HCT116 (cell line): Measurements from ENCODE around the gene SHISA2. TPM values are rescaled to one million over a fixed set of nuclear protein-coding genes. Genes with fewer than 3 reads are reported as not detected.

Source experiments
- ATAC-seq: fragments of 200-7000 bp; cut with Tn5 transposase; 2 replicates; pipeline ENCODE4 v1.9.1; 2020; ENCODE audit warnings: mild to moderate bottlenecking, moderate library complexity
- BruUV-seq: library from RNA; stranded (reverse); fragments of 400-500 nt; replicated peaks from 2 replicates; lab custom pipeline; 2021; lab: Mats Ljungman, UMichigan
- CTCF ChIA-PET: fragments of 300-600 bp; sonication (Branson Sonifier 250); formaldehyde crosslinking; loops from one replicate; lab custom pipeline; 2021; ENCODE audit warnings: antibody characterized with exemption; lab: Charles Lee
- POLR2A ChIA-PET: fragments of 300-600, 350-600 bp; sonication (Branson Sonifier 250); formaldehyde crosslinking; loops from one replicate; lab custom pipeline; 2021; ENCODE audit warnings: antibody characterized with exemption; lab: Charles Lee
- RAD21 ChIA-PET, 2 experiments: fragments of 300-600 bp; sonication (Branson Sonifier 250); formaldehyde crosslinking; loops; one replicate each; lab custom pipeline; 2023; ENCODE audit warnings: low total read pairs in 2 of 2; ENCODE audit not compliant: uncharacterized antibody in 2 of 2, unreplicated experiment in 2 of 2, low non-redundant PET in 1 of 2; lab: Charles Lee
- DNase-seq: peaks from one replicate; pipeline ENCODE4 v3.0.0-alpha.2; 2010; ENCODE audit warnings: low read depth, low spot score
- H2AFZ ChIP-seq: fragments of 200-600 bp; shearing (Covaris generic), sonication (generic); 2 replicates; pipeline ENCODE4 v1.6.1; 2017; ENCODE audit warnings: low read depth, mixed run types, mixed read lengths, antibody characterized with exemption, low read length; ENCODE audit not compliant: poor library complexity, severe bottlenecking
- H3K27ac ChIP-seq: 2 replicates; pipeline ENCODE4 v1.5.1; 2012; ENCODE audit warnings: low read depth, low read length
- H3K27me3 ChIP-seq: fragments of 200-600 bp; sonication (generic); 2 replicates; pipeline ENCODE4 v1.6.1; 2016; ENCODE audit warnings: mixed run types, low read length, mixed read lengths; ENCODE audit not compliant: insufficient read depth
- H3K36me3 ChIP-seq, 2 experiments: fragments of 200-500 bp in 1 of 2; fragments of 200-600 bp in 1 of 2; sonication (Bioruptor generic) in 1 of 2; sonication (generic) in 1 of 2; 2 replicates each; pipeline versions ENCODE4 v1.5.1 to v1.6.1; 2014 to 2016; ENCODE audit warnings: low read length in 2 of 2, inconsistent platforms in 1 of 2, mixed read lengths in 1 of 2, mixed run types in 1 of 2; ENCODE audit not compliant: insufficient read depth in 2 of 2, control insufficient read depth in 1 of 2
- H3K4me1 ChIP-seq, 2 experiments: fragments of 200-600 bp in 1 of 2; sonication (generic) in 1 of 2; 2 replicates each; pipeline versions ENCODE4 v1.5.1 to v1.6.1; 2012 to 2017; ENCODE audit warnings: low read length in 2 of 2, inconsistent platforms in 1 of 2, mild to moderate bottlenecking in 1 of 2, mixed read lengths in 1 of 2, mixed run types in 1 of 2, moderate library complexity in 1 of 2; ENCODE audit not compliant: insufficient read depth in 2 of 2, control insufficient read depth in 1 of 2
- H3K4me2 ChIP-seq: fragments of 200-600 bp; sonication (generic); 2 replicates; pipeline ENCODE4 v1.6.1; 2017; ENCODE audit warnings: mixed run types, low read length, mixed read lengths
- H3K4me3 ChIP-seq, 2 experiments: fragments of 200-600 bp in 1 of 2; sonication (generic) in 1 of 2; replicated peaks in 1 of 2; 2 replicates each; pipeline ENCODE4 v1.5.1; 2011 to 2016; ENCODE audit warnings: low read length in 2 of 2, control low read depth in 1 of 2, low read depth in 1 of 2, mild to moderate bottlenecking in 1 of 2, mixed read lengths in 1 of 2, mixed run types in 1 of 2
- H3K79me2 ChIP-seq: fragments of 200-600 bp; sonication (generic); 2 replicates; pipeline ENCODE4 v1.6.1; 2017; ENCODE audit warnings: mild to moderate bottlenecking, mixed run types, low read length, moderate library complexity, mixed read lengths; ENCODE audit not compliant: insufficient read depth
- H3K9ac ChIP-seq: fragments of 200-600 bp; sonication (generic); 2 replicates; pipeline ENCODE4 v1.6.1; 2016; ENCODE audit warnings: low read length, mixed read lengths
- H3K9me2 ChIP-seq: fragments of 200-600 bp; sonication (generic), shearing (Covaris generic); 2 replicates; pipeline ENCODE4 v1.6.1; 2017; ENCODE audit warnings: mixed run types, mild to moderate bottlenecking, moderate library complexity; ENCODE audit not compliant: insufficient read depth
- H3K9me3 ChIP-seq, 2 experiments: fragments of 200-500 bp in 1 of 2; fragments of 200-600 bp in 1 of 2; sonication (Bioruptor generic) in 1 of 2; sonication (generic) in 1 of 2; 2 replicates each; pipeline ENCODE4 v1.6.1; 2014 to 2017; ENCODE audit warnings: low read length in 2 of 2, mixed read lengths in 2 of 2, inconsistent platforms in 1 of 2, low read depth in 1 of 2, mild to moderate bottlenecking in 1 of 2, mixed run types in 1 of 2, moderate library complexity in 1 of 2; ENCODE audit not compliant: control insufficient read depth in 1 of 2, insufficient read depth in 1 of 2
- H4K20me1 ChIP-seq: fragments of 200-600 bp; sonication (generic), shearing (Covaris generic); 2 replicates; pipeline ENCODE4 v1.6.1; 2017; ENCODE audit warnings: mixed run types, mild to moderate bottlenecking, moderate library complexity; ENCODE audit not compliant: insufficient read depth
- CBX3 ChIP-seq: IDR thresholded peaks from 2 replicates; pipeline ENCODE4 v1.6.1; 2012; ENCODE audit warnings: low read depth
- EZH2 ChIP-seq: fragments of 200-600 bp; sonication (generic); IDR thresholded peaks from 2 replicates; pipeline ENCODE4 v1.6.1; 2017; ENCODE audit warnings: antibody characterized with exemption, mixed run types
- EZH2phosphoT487 ChIP-seq: fragments of 200-600 bp; IDR thresholded peaks from 2 replicates; pipeline ENCODE4 v1.6.1; 2018; ENCODE audit warnings: antibody characterized with exemption, borderline replicate concordance
- POLR2AphosphoS5 ChIP-seq: IDR thresholded peaks from 2 replicates; pipeline ENCODE4 v1.6.1; 2011; ENCODE audit warnings: mild to moderate bottlenecking, low read depth, low read length, moderate library complexity
- RAD21 ChIP-seq: IDR thresholded peaks from 2 replicates; pipeline ENCODE4 v1.6.1; 2012; ENCODE audit warnings: low read depth, mild to moderate bottlenecking
- REST ChIP-seq: IDR thresholded peaks from 2 replicates; pipeline ENCODE4 v1.6.1; 2012; ENCODE audit warnings: low read depth
- ZFX ChIP-seq: fragments of 450-650 bp; IDR thresholded peaks from 2 replicates; pipeline ENCODE4 v1.6.1; 2017
- intact Hi-C: fragments of 100-400 bp; cut with micrococcal nuclease; formaldehyde crosslinking; loops from 2 replicates; pipeline ENCODE4 v1.10.0; 2022
- total RNA-seq: library from RNA; stranded (reverse); gene quantifications from one replicate; pipeline ENCODE4 v1.2.1, GENCODE V29; 2021; ENCODE audit not compliant: unreplicated experiment
- TF ChIP-seq, protein P1 (sequence below): IDR thresholded peaks from 2 replicates; pipeline ENCODE4 v1.6.1; 2012
- TF ChIP-seq, protein P2 (sequence below): IDR thresholded peaks from 2 replicates; pipeline ENCODE4 v1.6.1; 2011; ENCODE audit warnings: mild to moderate bottlenecking, low read length, moderate library complexity; ENCODE audit not compliant: insufficient replicate concordance; ENCODE audit errors: extremely low read depth

Gene SHISA2
- total RNA-seq, 1 experiment from 2014 or later, result not detected

DNA sequence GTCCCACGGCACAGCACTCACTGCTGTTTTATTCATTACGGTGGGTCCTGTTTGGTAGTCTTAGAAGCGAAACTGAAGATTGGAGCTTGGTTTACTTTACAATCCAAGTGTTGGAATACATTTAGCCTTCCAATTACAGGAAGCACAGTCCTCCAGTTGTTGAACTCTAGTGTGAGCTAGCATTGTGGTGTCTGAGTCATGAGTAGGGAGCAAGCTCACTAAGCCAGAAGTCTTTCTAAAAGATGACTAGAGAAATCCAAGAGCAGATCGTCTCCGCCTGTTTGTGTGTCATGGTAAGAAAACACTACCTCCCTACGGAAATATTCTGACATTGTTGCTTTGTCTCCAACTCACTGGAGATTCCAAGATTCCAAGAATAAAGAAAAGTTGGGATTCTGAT, 10.1 kb upstream of the SHISA2 start (continued):
- no peak for TF ChIP-seq POLR2AphosphoS5
- TF ChIP-seq, protein P1, sequence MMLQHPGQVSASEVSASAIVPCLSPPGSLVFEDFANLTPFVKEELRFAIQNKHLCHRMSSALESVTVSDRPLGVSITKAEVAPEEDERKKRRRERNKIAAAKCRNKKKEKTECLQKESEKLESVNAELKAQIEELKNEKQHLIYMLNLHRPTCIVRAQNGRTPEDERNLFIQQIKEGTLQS, result no peak
- TF ChIP-seq, protein P2, sequence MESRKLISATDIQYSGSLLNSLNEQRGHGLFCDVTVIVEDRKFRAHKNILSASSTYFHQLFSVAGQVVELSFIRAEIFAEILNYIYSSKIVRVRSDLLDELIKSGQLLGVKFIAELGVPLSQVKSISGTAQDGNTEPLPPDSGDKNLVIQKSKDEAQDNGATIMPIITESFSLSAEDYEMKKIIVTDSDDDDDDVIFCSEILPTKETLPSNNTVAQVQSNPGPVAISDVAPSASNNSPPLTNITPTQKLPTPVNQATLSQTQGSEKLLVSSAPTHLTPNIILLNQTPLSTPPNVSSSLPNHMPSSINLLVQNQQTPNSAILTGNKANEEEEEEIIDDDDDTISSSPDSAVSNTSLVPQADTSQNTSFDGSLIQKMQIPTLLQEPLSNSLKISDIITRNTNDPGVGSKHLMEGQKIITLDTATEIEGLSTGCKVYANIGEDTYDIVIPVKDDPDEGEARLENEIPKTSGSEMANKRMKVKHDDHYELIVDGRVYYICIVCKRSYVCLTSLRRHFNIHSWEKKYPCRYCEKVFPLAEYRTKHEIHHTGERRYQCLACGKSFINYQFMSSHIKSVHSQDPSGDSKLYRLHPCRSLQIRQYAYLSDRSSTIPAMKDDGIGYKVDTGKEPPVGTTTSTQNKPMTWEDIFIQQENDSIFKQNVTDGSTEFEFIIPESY, result no peak
- TF ChIP-seq EZH2, result no peak
- TF ChIP-seq, all 23 proteins: peak for 0

- Histone ChIP-seq H3K36me3 (no peaks in the 10 kb centered on the region), H3K4me1 (no peaks in the 10 kb centered on the region), H3K27me3 (peaks cover 40% of the 10 kb centered on the region), H3K9ac (no peak overlapping the region), H3K4me3 (no peak overlapping the region), H3K4me2 (no peak overlapping the region), H4K20me1 (no peaks in the 10 kb centered on the region), H3K27ac (no peak overlapping the region), H3K9me2 (no peaks in the 10 kb centered on the region), H2AFZ (no peak overlapping the region), H3K9me3 (no peaks in the 10 kb centered on the region), H3K79me2 (no peaks in the 10 kb centered on the region)
- ATAC-seq (no peak), DNase-seq (no peak)
- ChIA-PET CTCF (interaction anchor here (1.2 kb wide), 1 partner anchor 487 kb away, joined by 6 read pairs; no protein-coding TSS in a partner anchor), POLR2A (no interaction called here), RAD21 (no interaction called here)
- BruUV-seq, result no TSS peak
- TF ChIP-seq, protein P1, result no peak
- TF ChIP-seq, protein P2, result no peak
- TF ChIP-seq RAD21 (no peak), CBX3 (no peak), EZH2 (no peak), ZFX (no peak), EZH2phosphoT487 (no peak), REST (no peak)
- intact Hi-C loops, result no loop called here
These were observed 9.4 kb upstream of the SHISA2 start for GRCh38 chr13:26061256-26061655.
